Measurements from ENCODE around the gene ARSI.

Gene ARSI

GRCh38 chr5:150289551-150290390 lies 12.9 kb downstream of the ARSI start, which contains the start of gene CAMK2A:
CAMK2A (minus strand) TSS chr5:150289773; CDS start chr5:150289625, 148 bp downstream.
- DNase-seq, result no peak

- DNase-seq, result no peak
Observed at GRCh38 chr5:150288791-150289190, 13.9 kb downstream of the ARSI start.

- DNase-seq, result no peak
Observed at GRCh38 chr5:150288361-150288760, 14.3 kb downstream of the ARSI start.

- no peak for DNase-seq
Observed at GRCh38 chr5:150286820-150287219, 15.9 kb downstream of the ARSI start.

- DNase-seq, result no peak
Observed at GRCh38 chr5:150285114-150285513, 17.6 kb downstream of the ARSI start.

- no peak for DNase-seq
Observed at GRCh38 chr5:150284311-150284710, 18.4 kb downstream of the ARSI start.

- DNase-seq, result no peak
Observed at GRCh38 chr5:150283904-150284303, 18.8 kb downstream of the ARSI start.

GRCh38 chr5:150281987-150282386 lies 20.7 kb downstream of the ARSI start:
- no peak for DNase-seq

- DNase-seq, result no peak
Observed at GRCh38 chr5:150279330-150280020, 23.2 kb downstream of the ARSI start.

- no peak for DNase-seq
Observed at GRCh38 chr5:150278916-150279315, 23.8 kb downstream of the ARSI start.

- no peak for DNase-seq
Observed at GRCh38 chr5:150278046-150278730, 24.5 kb downstream of the ARSI start.

GRCh38 chr5:150277043-150277442 lies 25.7 kb downstream of the ARSI start:
- DNase-seq, result no peak

GRCh38 chr5:150274811-150275210 lies 27.9 kb downstream of the ARSI start:
- DNase-seq, result no peak

- DNase-seq, result no peak
Observed at GRCh38 chr5:150272531-150272930, 30.2 kb downstream of the ARSI start.

GRCh38 chr5:150271923-150272322 lies 30.8 kb downstream of the ARSI start:
- DNase-seq, result no peak

- no peak for DNase-seq
Observed at GRCh38 chr5:150271296-150271692, 31.4 kb downstream of the ARSI start.

- DNase-seq, result no peak
Observed at GRCh38 chr5:150270541-150271295, 32.0 kb downstream of the ARSI start.

- DNase-seq, result no peak
Observed at GRCh38 chr5:150266871-150267291, 35.8 kb downstream of the ARSI start.

GRCh38 chr5:150265870-150266383 lies 36.8 kb downstream of the ARSI start:
- DNase-seq, result no peak

- no peak for DNase-seq
Observed at GRCh38 chr5:150264667-150265603, 37.8 kb downstream of the ARSI start.

All from effector CD4-positive, alpha-beta T cell (primary cell).